ENCODE measurements around the gene TENT4A.

GRCh38 chr5:6780802-6781391, 67.7 kb downstream of the TENT4A start:
- peak; percentile 89 for TF ChIP-seq CTCF (conservative IDR thresholded peaks at IDR 0.05; ENCODE audit: low read depth, low read length)
- TF ChIP-seq EZH2phosphoT487 (IDR thresholded peaks at IDR 0.05; ENCODE audit: borderline replicate concordance, low read length), result no peak

Data from PC-3 (cell line).